Adrenal gland (tissue), 12 donors: Measurements from ENCODE around the gene PPARGC1A. TPM values are rescaled to one million over a fixed set of nuclear protein-coding genes. Genes with fewer than 3 reads are reported as not detected.

Source experiments
- DNase-seq, 7 donors: peaks; one replicate each; pipeline ENCODE4 v3.0.0-alpha.2; 2019 to 2020
- H3K27ac ChIP-seq, 5 donors: fragments of 200-600 bp; sonication (generic) in 4 of 5; 1 replicate in 3 of 5; 2 replicates in 2 of 5; pipeline versions ENCODE4 v1.5.1 to v1.8.0; 2016 to 2020; ENCODE audit warnings: mild to moderate bottlenecking in 1 of 5
- H3K27me3 ChIP-seq: fragments of 200-600 bp; 2 replicates; pipeline ENCODE4 v1.8.0; 2021
- H3K36me3 ChIP-seq, 2 donors: fragments of 200-600 bp; replicated peaks in 1 of 2; 1 replicate in 1 of 2; 2 replicates in 1 of 2; pipeline versions ENCODE4 v1.5.1 to v1.8.0; 2018 to 2022
- H3K4me1 ChIP-seq, 2 donors: fragments of 200-600 bp; replicated peaks in 1 of 2; 1 replicate in 1 of 2; 2 replicates in 1 of 2; pipeline versions ENCODE4 v1.5.1 to v1.8.0; 2018 to 2021
- H3K4me3 ChIP-seq, 4 donors: fragments of 200-600 bp; sonication (generic) in 3 of 4; one replicate each; pipeline ENCODE4 v1.5.1; 2016 to 2018
- H3K9me3 ChIP-seq, 3 donors: fragments of 200-600 bp; sonication (generic) in 1 of 3; replicated peaks in 1 of 3; 1 replicate in 2 of 3; 2 replicates in 1 of 3; pipeline versions ENCODE4 v1.5.1 to v1.8.0; 2016 to 2021
- POLR2A ChIP-seq, 2 donors: fragments of 450-650 bp; IDR thresholded peaks; one replicate each; pipeline ENCODE4 v1.6.1; 2017; ENCODE audit warnings: antibody characterized with exemption in 2 of 2, mild to moderate bottlenecking in 2 of 2, moderate library complexity in 1 of 2
- WGBS, 4 donors: extraction: QIAGEN DNeasy Blood & Tissue Kit in 2 of 4; methylation state at CpG; one replicate each; pipeline versions ENCODE4 v1.1.5 to v1.1.7; 2013 to 2017; 5-methylcytosine and 5-hydroxymethylcytosine counted together
- intact Hi-C, 2 donors: fragments of 100-400 bp; cut with DNase I; formaldehyde crosslinking; loops; one replicate each; pipeline versions ENCODE4 v1.14.1 to v1.15.0; 2022 to 2023
- polyA plus RNA-seq, 3 donors: library from polyadenylated mRNA; stranded (reverse); fragments of 200-250 nt in 2 of 3; fragments of 350-450 nt in 1 of 3; fragmentation: Illumina TruSeq in 1 of 3; extraction: RNeasy Lipid Tissue Mini Kit (QIAGEN cat#74804) in 1 of 3; gene quantifications; one replicate each; pipeline ENCODE4 v1.2.3, GENCODE V29; 2013 to 2014
- total RNA-seq, 9 donors: library from RNA; depleted of rRNA in 4 of 9; stranded (reverse); fragments of >200 nt in 4 of 9; fragments of 120-200 nt in 1 of 9; fragmentation: NEBNext Ultra II Directional in 1 of 9; extraction: Animal tissue kit (Norgen Biotek cat#: 25700) in 1 of 9; gene quantifications; one replicate each; pipeline versions ENCODE4 v1.1.0 to v1.2.4, GENCODE V29; 2013 to 2023
- TF ChIP-seq, protein P1 (sequence below), 6 experiments: fragments of 450-650 bp in 4 of 6; fragments of 200-600 bp in 2 of 6; sonication (generic) in 1 of 6; IDR thresholded peaks; 1 replicate in 5 of 6; 2 replicates in 1 of 6; pipeline versions ENCODE4 v1.5.1 to v1.8.0; 2016 to 2021; ENCODE audit warnings: antibody characterized with exemption in 6 of 6, mild to moderate bottlenecking in 2 of 6, moderate library complexity in 1 of 6
- donor health status: healthy with polysubstance abuse.
- donor health status: Bipolar disorder and iron deficiency.
- donor health status: DM: yes; HTN: yes; CAD: no.
- donor health status: DM: no; HTN: no; CAD: no.
- donor health status: DM: no; HTN: no; CAD: no.
- donor health status: DM: yes; HTN: yes; CAD: no.

The PPARGC1A gene
- total and polyA plus RNA-seq, 12 donors: 1.6 to 14.3 (median 5.5) TPM

GRCh38 chr4:23779422-23779821, 110.4 kb downstream of the PPARGC1A start:
- intact Hi-C loops: no loop called here
- H3K9me3 ChIP-seq: no peaks in the 10 kb centered on the region
- H3K27me3 ChIP-seq: no peaks in the 10 kb centered on the region
- H3K36me3 ChIP-seq: no peaks in the 10 kb centered on the region
- H3K4me3 ChIP-seq: no peak overlapping the region
- 66 to 72% (median 70%) methylated on average over 6 of the region's 6 CpGs for WGBS, 4 donors
- no peak for DNase-seq
- TF ChIP-seq POLR2A (IDR thresholded peaks at IDR 0.05): no peak
- TF ChIP-seq, protein P1, sequence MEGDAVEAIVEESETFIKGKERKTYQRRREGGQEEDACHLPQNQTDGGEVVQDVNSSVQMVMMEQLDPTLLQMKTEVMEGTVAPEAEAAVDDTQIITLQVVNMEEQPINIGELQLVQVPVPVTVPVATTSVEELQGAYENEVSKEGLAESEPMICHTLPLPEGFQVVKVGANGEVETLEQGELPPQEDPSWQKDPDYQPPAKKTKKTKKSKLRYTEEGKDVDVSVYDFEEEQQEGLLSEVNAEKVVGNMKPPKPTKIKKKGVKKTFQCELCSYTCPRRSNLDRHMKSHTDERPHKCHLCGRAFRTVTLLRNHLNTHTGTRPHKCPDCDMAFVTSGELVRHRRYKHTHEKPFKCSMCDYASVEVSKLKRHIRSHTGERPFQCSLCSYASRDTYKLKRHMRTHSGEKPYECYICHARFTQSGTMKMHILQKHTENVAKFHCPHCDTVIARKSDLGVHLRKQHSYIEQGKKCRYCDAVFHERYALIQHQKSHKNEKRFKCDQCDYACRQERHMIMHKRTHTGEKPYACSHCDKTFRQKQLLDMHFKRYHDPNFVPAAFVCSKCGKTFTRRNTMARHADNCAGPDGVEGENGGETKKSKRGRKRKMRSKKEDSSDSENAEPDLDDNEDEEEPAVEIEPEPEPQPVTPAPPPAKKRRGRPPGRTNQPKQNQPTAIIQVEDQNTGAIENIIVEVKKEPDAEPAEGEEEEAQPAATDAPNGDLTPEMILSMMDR (IDR thresholded peaks at IDR 0.05): no peak
- H3K27ac ChIP-seq: no peak overlapping the region
- H3K4me1 ChIP-seq: no peaks in the 10 kb centered on the region

DNA sequence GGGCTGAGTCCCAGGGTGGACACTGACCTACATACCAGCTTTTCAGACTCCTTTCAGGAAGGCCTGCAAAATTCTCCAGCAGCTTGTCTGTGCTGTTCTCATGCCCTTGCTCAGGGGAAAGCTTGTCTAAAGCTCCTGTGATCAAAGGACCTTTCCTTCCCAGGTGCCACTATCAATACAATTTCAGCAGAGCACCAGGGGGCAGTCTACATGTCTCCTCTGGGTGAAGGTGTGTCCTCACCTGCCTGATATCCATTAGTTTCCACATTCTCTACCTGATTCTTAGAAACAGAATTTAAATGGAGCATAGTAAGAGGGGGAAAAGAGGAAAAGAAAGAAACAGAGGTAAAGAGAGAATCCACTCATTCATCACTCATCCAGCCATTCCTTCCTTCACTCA, 114.2 kb downstream of the PPARGC1A start:
- no peaks in the 10 kb centered on the region for H3K27me3 ChIP-seq
- intact Hi-C loops: no loop called here
- TF ChIP-seq POLR2A (IDR thresholded peaks at IDR 0.05): no peak
- TF ChIP-seq, protein P1 (IDR thresholded peaks at IDR 0.05): no peak
- H3K4me1 ChIP-seq: no peaks in the 10 kb centered on the region
- no peak for DNase-seq
- H3K4me3 ChIP-seq: no peak overlapping the region
- H3K36me3 ChIP-seq: no peaks in the 10 kb centered on the region
- H3K27ac ChIP-seq: no peak overlapping the region
- no peaks in the 10 kb centered on the region for H3K9me3 ChIP-seq

DNA sequence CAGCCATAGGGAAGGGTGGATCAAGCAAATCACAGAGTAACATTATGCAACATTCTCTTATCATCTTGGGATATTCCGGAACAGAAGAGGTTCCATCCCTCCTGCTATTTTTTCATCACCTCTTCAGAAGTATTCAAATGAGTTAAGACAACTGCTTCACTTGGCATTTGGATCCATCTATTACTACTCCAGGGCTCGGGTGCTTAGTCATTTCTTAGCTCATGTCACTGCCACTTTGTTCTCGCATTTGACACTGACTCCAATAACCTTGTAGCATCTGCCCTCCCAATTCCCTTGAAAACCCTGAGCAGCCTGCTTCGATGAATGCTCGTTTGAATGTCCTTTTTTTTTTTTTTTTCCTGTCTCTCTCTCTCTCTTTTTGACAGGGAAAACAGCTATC, 114.9 kb downstream of the PPARGC1A start:
- no peak overlapping the region for H3K27ac ChIP-seq
- no peak overlapping the region for H3K4me3 ChIP-seq
- no peaks in the 10 kb centered on the region for H3K27me3 ChIP-seq
- TF ChIP-seq POLR2A (IDR thresholded peaks at IDR 0.05): no peak
- TF ChIP-seq, protein P1 (IDR thresholded peaks at IDR 0.05): no peak
- intact Hi-C loops: no loop called here
- no peaks in the 10 kb centered on the region for H3K36me3 ChIP-seq
- H3K4me1 ChIP-seq: no peaks in the 10 kb centered on the region
- no peaks in the 10 kb centered on the region for H3K9me3 ChIP-seq
- DNase-seq: peak in 4 of 7 donors; percentile 11 to 29 (median 16)
- 25 to 41% (median 37%) methylated on average over 5 of the region's 5 CpGs for WGBS, 4 donors

DNA sequence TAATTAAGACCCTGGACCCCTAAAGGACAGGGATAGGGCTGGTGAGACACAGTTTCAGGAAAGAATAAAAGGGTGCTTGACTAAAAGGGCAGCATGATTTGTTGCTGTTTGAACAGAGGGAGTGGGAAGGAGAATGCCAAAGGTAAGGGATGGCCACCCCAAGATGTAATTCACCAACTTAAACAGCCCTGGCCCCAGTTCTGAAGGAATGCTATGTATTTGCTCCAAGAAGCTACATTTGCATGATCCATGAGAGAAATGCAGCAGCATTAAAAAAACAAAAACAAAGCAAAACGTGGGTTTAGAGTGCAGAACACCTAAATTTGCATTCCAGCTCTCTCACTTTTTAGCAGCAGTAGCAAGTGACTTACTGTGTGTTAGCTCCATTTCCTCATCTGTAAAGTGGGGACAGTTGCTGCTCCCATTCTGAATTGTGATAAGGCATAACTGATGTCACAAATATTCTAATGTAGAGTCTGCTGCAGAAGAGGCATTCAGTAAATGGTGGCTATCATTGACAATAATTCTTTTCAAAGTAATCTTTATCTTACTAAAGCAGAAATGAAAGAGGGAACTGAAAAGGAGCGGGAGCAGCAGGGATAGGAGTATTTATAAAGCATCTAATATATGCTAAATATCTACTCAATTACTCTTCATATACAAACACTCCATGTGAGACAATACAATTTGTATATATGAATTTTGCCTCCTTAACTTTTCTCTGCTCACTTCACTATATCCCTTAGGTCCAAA, 115.8 kb downstream of the PPARGC1A start:
- DNase-seq: no peak
- no peak overlapping the region for H3K27ac ChIP-seq
- H3K27me3 ChIP-seq: no peaks in the 10 kb centered on the region
- TF ChIP-seq POLR2A (IDR thresholded peaks at IDR 0.05): no peak
- TF ChIP-seq, protein P1 (IDR thresholded peaks at IDR 0.05): no peak
- H3K36me3 ChIP-seq: no peaks in the 10 kb centered on the region
- WGBS, 4 donors: 55 to 76% (median 72%) methylated on average over 2 of the region's 2 CpGs
- H3K4me3 ChIP-seq: no peak overlapping the region
- H3K9me3 ChIP-seq: no peaks in the 10 kb centered on the region
- no peaks in the 10 kb centered on the region for H3K4me1 ChIP-seq
- intact Hi-C loops: no loop called here
